Activated CD4-positive, alpha-beta T cell treated with anti-CD3 and anti-CD28 coated beads, Interleukin-2, amount 10 ng/mL, durations not matched to agents 7 days and 5 days (primary cell): ENCODE data around the gene TNS4. TPM values are rescaled to one million over a fixed set of nuclear protein-coding genes. Genes with fewer than 3 reads are reported as not detected.
A peak's percentile ranks its signal among the peaks of the same experiment; 100 is the strongest.
"Not testable (repeated sequence)": the region's sequence is repeated elsewhere in the genome, so short reads cannot be mapped to it uniquely, and the experiment has no call there.

ENCODE experiments used
- CTCF ChIA-PET: fragments of 350-600 bp; sonication (Branson Sonifier 250); formaldehyde crosslinking; loops from one replicate; lab custom pipeline; 2021; ENCODE audit warnings: antibody characterized with exemption; lab: Charles Lee
- POLR2A ChIA-PET: fragments of 350-600 bp; sonication (Branson Sonifier 250); formaldehyde crosslinking; loops from one replicate; lab custom pipeline; 2021; ENCODE audit warnings: antibody characterized with exemption; lab: Charles Lee
- DNase-seq: peaks from one replicate; pipeline ENCODE4 v3.0.0-alpha.2; 2020
- H3K27ac Mint-ChIP-seq: one replicate; pipeline ENCODE4 v1.8.0; 2021; ENCODE audit warnings: mild to moderate bottlenecking, moderate library complexity, mixed read lengths
- H3K27me3 Mint-ChIP-seq: one replicate; pipeline ENCODE4 v1.8.0; 2021; ENCODE audit warnings: mixed read lengths
- H3K36me3 Mint-ChIP-seq: one replicate; pipeline ENCODE4 v1.8.0; 2021; ENCODE audit warnings: low read depth, mixed read lengths
- H3K4me1 Mint-ChIP-seq: one replicate; pipeline ENCODE4 v1.8.0; 2021; ENCODE audit warnings: mixed read lengths
- H3K4me3 Mint-ChIP-seq: one replicate; pipeline ENCODE4 v1.8.0; 2021; ENCODE audit warnings: mild to moderate bottlenecking, moderate library complexity, mixed read lengths
- H3K9me3 Mint-ChIP-seq: one replicate; pipeline ENCODE4 v1.8.0; 2021; ENCODE audit warnings: mixed read lengths
- total RNA-seq, 2 experiments: library from RNA; stranded (reverse); gene quantifications; one replicate each; pipeline ENCODE4 v1.2.3, GENCODE V29; 2021

Gene TNS4, protein sequence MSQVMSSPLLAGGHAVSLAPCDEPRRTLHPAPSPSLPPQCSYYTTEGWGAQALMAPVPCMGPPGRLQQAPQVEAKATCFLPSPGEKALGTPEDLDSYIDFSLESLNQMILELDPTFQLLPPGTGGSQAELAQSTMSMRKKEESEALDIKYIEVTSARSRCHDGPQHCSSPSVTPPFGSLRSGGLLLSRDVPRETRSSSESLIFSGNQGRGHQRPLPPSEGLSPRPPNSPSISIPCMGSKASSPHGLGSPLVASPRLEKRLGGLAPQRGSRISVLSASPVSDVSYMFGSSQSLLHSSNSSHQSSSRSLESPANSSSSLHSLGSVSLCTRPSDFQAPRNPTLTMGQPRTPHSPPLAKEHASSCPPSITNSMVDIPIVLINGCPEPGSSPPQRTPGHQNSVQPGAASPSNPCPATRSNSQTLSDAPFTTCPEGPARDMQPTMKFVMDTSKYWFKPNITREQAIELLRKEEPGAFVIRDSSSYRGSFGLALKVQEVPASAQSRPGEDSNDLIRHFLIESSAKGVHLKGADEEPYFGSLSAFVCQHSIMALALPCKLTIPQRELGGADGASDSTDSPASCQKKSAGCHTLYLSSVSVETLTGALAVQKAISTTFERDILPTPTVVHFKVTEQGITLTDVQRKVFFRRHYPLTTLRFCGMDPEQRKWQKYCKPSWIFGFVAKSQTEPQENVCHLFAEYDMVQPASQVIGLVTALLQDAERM
- total RNA-seq = 1 to 10 TPM; 3.5 to 3.7 TPM

- H3K4me3 Mint-ChIP-seq = no peak within 1 kb of the TSS
- H3K27ac Mint-ChIP-seq = peak within 1 kb of the TSS; percentile 20
- no peaks in the 10 kb centered on the region for H3K36me3 Mint-ChIP-seq
- POLR2A ChIA-PET = no interaction called here
- CTCF ChIA-PET = interaction anchor here (1.0 to 1.3 kb wide), 5 partner anchors 8 to 29 kb away, joined by 3 to 10 read pairs (median 5); no protein-coding TSS in a partner anchor
- peaks cover 5% of the 10 kb centered on the region for H3K27me3 Mint-ChIP-seq
- H3K9me3 Mint-ChIP-seq = no peaks in the 10 kb centered on the region
- peaks cover 24% of the 10 kb centered on the region for H3K4me1 Mint-ChIP-seq
- DNase-seq = no peak
Observed at GRCh38 chr17:40501499-40501911, at the start of gene TNS4. Gene TNS4 (minus strand): TSS chr17:40501623. CDS start chr17:40496425, 5,198 bp downstream.

DNA sequence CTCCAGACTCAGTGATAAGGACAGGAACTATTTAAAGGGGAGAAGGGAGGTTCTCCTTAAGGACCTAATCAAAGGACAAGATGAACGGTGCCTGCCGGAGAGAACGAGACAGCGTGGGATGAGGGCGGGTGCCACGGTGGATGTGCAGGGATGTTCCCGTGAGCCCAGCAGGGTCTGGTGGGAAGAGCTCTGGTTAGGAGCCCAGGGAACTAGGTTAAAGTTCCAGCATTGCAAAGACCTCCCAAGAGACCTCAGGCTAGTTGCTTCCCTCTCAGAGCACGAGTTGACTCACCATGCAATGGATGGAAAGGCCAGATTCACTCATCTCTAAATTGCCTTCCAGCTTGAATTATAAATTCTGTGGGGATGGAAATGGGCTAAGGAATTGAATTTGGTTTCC lies 49.2 kb upstream of the TNS4 start:
- H3K4me1 Mint-ChIP-seq = peaks cover 99% of the 10 kb centered on the region
- no peak overlapping the region for H3K4me3 Mint-ChIP-seq
- H3K9me3 Mint-ChIP-seq = no peaks in the 10 kb centered on the region
- CTCF ChIA-PET = interaction anchor here (0.6 to 21.2 kb wide), 3 partner anchors 7 to 65 kb away, joined by 3 to 317 read pairs (median 317); no protein-coding TSS in a partner anchor
- H3K27ac Mint-ChIP-seq = peak overlapping the region; percentile 81
- H3K27me3 Mint-ChIP-seq = no peaks in the 10 kb centered on the region
- DNase-seq = no peak
- POLR2A ChIA-PET = interaction anchor here (0.6 kb wide), 1 partner anchor 114 kb away, joined by 5 read pairs; no protein-coding TSS in a partner anchor
- H3K36me3 Mint-ChIP-seq = peaks cover 61% of the 10 kb centered on the region

- ChIA-PET CTCF (interaction anchor here (0.7 to 21.2 kb wide), 8 partner anchors 9 to 1116 kb away, joined by 3 to 317 read pairs (median 8); no protein-coding TSS in a partner anchor), POLR2A (interaction anchor here (0.6 kb wide), 1 partner anchor 29 kb away, joined by 3 read pairs; no protein-coding TSS in a partner anchor)
- Mint-ChIP-seq H3K36me3 (peaks cover 47% of the 10 kb centered on the region), H3K9me3 (no peaks in the 10 kb centered on the region), H3K4me1 (peaks cover 91% of the 10 kb centered on the region), H3K27ac (peak overlapping the region; percentile 88), H3K4me3 (no peak overlapping the region), H3K27me3 (no peaks in the 10 kb centered on the region)
- DNase-seq = peak; percentile 18
Observed at GRCh38 chr17:40548982-40549685, 47.7 kb upstream of the TNS4 start.

DNA sequence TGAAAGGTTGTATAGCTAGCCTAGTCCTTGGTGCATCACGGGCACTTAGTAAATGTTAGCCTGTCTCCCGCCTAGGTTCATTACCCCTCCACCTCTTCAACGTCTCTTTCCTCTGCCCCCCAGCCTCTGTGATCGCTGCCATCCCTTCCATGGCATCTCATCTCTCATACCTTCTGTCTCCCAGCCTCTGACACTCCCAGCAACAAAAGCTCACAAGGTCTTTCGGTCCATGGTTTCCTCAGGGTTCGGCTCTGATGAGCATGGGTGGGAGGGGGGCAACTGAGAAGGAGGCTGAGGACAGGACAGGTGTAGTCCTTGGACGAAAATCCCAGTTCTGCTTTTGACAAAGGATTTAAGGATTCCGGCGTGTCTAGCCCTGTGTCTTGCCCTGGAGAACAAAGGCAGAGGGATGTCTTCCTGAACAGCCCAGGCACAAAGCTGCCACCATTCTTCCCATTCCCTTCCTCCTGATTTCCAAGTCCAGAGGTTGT lies 47.1 kb upstream of the TNS4 start:
- Mint-ChIP-seq H3K4me3 (peak overlapping the region; percentile 11), H3K27me3 (no peaks in the 10 kb centered on the region), H3K36me3 (peaks cover 41% of the 10 kb centered on the region), H3K4me1 (peaks cover 85% of the 10 kb centered on the region), H3K9me3 (no peaks in the 10 kb centered on the region), H3K27ac (peak overlapping the region; percentile 88)
- DNase-seq = no peak
- POLR2A ChIA-PET = interaction anchor here (0.7 kb wide), 1 partner anchor 11 kb away, joined by 5 read pairs; no protein-coding TSS in a partner anchor
- CTCF ChIA-PET = interaction anchor here (0.7 to 21.2 kb wide), 11 partner anchors 9 to 1117 kb away, joined by 3 to 317 read pairs (median 6); no protein-coding TSS in a partner anchor

DNA sequence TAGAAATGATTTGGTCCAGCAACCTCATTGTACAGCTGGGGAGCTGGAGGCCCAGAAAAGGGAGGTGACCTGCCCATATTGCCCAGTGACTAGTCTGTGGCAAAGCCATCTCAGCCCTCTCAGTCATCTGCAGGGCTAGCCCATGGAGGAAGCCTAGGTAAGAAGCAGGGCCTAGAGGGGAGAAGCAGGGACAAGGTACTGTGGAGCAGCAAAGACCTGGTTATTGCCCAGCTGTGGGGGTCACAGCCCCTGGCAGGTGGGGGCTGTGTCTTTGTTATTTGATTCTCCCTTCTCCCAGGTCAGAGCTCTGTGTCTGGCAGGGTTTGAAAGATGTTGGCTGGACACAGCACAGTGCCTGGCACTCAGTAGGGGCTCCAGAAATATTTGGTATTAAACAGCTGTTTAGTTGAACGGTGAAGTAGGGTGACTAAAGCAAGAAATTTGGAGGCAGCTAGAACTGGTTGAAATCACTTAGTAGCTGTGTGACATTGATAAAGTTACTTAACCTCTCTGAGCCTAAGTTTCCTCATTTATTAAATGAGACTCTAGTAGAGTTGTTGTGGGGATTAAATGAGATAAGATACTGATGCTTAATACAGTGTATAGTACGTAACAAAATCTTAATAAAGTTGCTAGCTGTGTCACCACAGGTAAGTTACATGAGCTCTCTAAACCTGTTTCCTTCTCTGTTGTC lies 46.5 kb upstream of the TNS4 start:
- H3K4me3 Mint-ChIP-seq = peak overlapping the region; percentile 39
- no peaks in the 10 kb centered on the region for H3K9me3 Mint-ChIP-seq
- ChIA-PET POLR2A (interaction anchor here (0.7 kb wide), 1 partner anchor 11 kb away, joined by 5 read pairs; no protein-coding TSS in a partner anchor), CTCF (interaction anchor here (0.7 to 21.2 kb wide), 10 partner anchors 9 to 190 kb away, joined by 3 to 317 read pairs (median 6); no protein-coding TSS in a partner anchor)
- H3K36me3 Mint-ChIP-seq = peaks cover 35% of the 10 kb centered on the region
- peaks cover 83% of the 10 kb centered on the region for H3K4me1 Mint-ChIP-seq
- DNase-seq = no peak
- H3K27me3 Mint-ChIP-seq = no peaks in the 10 kb centered on the region
- H3K27ac Mint-ChIP-seq = peak overlapping the region; percentile 88

- peaks cover 83% of the 10 kb centered on the region for H3K4me1 Mint-ChIP-seq
- H3K4me3 Mint-ChIP-seq = peak overlapping the region; percentile 39
- peaks cover 28% of the 10 kb centered on the region for H3K36me3 Mint-ChIP-seq
- H3K9me3 Mint-ChIP-seq = no peaks in the 10 kb centered on the region
- CTCF ChIA-PET = interaction anchor here (0.7 to 21.2 kb wide), 9 partner anchors 8 to 189 kb away, joined by 3 to 317 read pairs (median 11); no protein-coding TSS in a partner anchor
- peak overlapping the region; percentile 88 for H3K27ac Mint-ChIP-seq
- POLR2A ChIA-PET = no interaction called here
- peak; percentile 86 for DNase-seq
- H3K27me3 Mint-ChIP-seq = no peaks in the 10 kb centered on the region
Observed at GRCh38 chr17:40547079-40547784, 45.8 kb upstream of the TNS4 start.

GRCh38 chr17:40546497-40546896 lies 45.1 kb upstream of the TNS4 start:
- CTCF ChIA-PET = interaction anchor here (3.1 to 21.2 kb wide), 3 partner anchors 8 to 13 kb away, joined by 18 to 317 read pairs (median 41); no protein-coding TSS in a partner anchor
- H3K27me3 Mint-ChIP-seq, H3K4me3 Mint-ChIP-seq, DNase-seq, H3K9me3 Mint-ChIP-seq, POLR2A ChIA-PET: not testable (repeated sequence)
- Mint-ChIP-seq H3K27ac (peak overlapping the region; percentile 20), H3K4me1 (peaks cover 84% of the 10 kb centered on the region), H3K36me3 (peaks cover 22% of the 10 kb centered on the region)

DNA sequence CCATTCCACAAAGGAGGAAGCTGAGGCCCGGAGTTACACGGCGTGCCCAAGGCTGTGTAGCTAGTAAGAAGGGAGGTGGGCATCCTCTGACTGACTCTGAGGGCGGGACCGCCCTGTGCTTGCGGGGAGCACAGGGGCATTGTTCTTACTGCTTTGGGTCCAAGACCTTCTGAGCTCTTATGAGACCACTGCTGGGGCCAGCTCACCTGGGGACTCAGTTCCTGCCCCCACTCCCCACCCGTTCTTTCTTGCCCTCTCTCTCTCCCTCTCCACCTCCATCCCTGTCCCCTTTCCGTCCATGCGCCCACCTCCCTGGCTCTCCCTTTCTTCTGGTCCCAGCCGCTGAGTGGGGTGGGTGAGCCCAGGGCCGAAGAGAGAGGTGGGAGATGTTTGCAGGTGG lies 44.2 kb upstream of the TNS4 start:
- peaks cover 15% of the 10 kb centered on the region for H3K36me3 Mint-ChIP-seq
- POLR2A ChIA-PET = no interaction called here
- H3K27ac Mint-ChIP-seq = peak overlapping the region; percentile 34
- no peaks in the 10 kb centered on the region for H3K27me3 Mint-ChIP-seq
- no peaks in the 10 kb centered on the region for H3K9me3 Mint-ChIP-seq
- H3K4me1 Mint-ChIP-seq = peaks cover 84% of the 10 kb centered on the region
- CTCF ChIA-PET = interaction anchor here (7.2 to 21.2 kb wide), 2 partner anchors 12 to 13 kb away, joined by 41 to 317 read pairs; no protein-coding TSS in a partner anchor
- H3K4me3 Mint-ChIP-seq = no peak overlapping the region
- DNase-seq = no peak

DNA sequence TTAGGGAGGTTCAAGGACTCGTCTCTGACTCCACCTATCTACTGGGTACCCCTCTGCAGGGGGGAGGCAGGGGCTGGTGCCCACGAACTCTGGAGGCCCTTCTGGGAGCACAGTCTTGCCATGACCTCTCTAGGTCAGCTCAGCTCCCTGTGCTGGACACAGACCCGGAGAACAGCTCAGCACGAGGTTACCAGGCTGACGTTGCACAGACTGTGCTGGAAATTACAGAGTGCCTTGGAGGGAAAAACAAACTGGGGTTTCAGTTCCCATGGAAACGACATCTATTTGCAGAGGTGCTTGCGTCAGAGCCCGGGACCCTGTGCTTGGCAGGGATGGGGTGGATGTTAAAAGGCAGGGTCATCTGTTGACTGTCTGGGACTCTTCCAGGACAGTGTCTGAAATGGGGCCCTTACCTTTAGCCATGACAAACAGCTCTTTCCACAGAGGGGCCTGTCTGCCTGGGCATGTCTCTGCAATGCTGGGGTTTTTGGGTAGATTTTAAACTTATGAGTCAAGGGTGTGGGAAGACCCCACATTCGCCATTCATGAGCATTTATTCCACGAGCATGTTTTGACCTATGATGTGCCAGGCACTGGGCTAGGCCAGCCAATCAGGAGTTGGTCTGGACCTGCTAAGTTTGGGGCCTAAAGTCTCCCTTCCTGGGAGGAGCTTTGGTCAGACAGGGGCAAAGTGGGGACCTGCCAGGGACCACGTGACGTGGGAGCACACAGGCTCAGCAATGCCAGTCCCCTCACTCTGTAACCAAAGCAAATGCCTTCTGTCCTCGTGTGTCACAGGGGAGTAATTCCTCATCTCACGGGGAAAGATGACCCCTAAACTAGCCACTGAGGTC lies 41.4 kb upstream of the TNS4 start:
- Mint-ChIP-seq H3K9me3 (no peaks in the 10 kb centered on the region), H3K27ac (peak overlapping the region; percentile 82), H3K27me3 (no peaks in the 10 kb centered on the region), H3K36me3 (peaks cover 6% of the 10 kb centered on the region), H3K4me3 (no peak overlapping the region), H3K4me1 (peaks cover 83% of the 10 kb centered on the region)
- ChIA-PET CTCF (interaction anchor here (0.6 to 21.2 kb wide), 7 partner anchors 10 to 180 kb away, joined by 3 to 317 read pairs (median 3); partner anchors contain the start of gene TOP2A), POLR2A (no interaction called here)
- DNase-seq = no peak

DNA sequence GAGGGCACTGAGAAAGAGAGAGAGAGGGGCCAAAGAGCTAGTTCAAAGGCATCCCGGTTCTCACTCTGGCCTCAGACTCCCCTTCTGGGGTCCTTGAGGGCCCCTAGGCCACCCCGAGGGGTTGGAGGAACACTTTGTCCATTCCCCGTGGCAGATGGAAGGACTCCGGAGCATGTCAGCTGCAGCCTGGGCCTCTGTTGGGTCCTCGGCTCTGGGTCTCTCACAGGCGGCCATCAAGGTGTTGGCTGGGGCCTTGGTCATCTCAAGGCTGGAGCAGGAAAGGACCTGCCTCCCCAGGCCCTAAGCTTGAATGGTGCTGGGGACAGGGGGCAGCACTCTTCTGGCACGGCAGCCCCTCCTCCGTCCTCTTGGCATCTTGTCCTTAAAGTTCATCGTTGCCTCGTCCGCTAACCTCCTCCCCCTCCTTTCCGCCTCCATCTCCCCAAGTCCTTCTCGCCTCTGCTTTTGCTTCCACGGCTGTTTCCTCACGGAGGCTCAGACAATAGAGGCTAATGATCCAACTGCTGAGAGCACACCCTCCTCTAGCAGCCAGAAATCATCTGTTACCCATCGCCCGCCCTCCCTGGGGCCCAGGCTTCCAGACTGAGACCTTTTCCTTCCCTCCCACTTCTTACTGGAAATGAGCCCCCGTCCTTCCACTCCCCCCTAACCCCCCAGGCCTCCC lies 40.6 kb upstream of the TNS4 start:
- H3K9me3 Mint-ChIP-seq = no peaks in the 10 kb centered on the region
- peak overlapping the region; percentile 56 for H3K4me3 Mint-ChIP-seq
- H3K4me1 Mint-ChIP-seq = peaks cover 83% of the 10 kb centered on the region

More for the DNA sequence above, 40.6 kb upstream of the TNS4 start:
- no peak for DNase-seq
- no peaks in the 10 kb centered on the region for H3K27me3 Mint-ChIP-seq
- H3K36me3 Mint-ChIP-seq = peaks cover 6% of the 10 kb centered on the region
- ChIA-PET CTCF (interaction anchor here (0.9 to 21.2 kb wide), 3 partner anchors 9 to 124 kb away, joined by 4 to 317 read pairs (median 41); partner anchors contain the start of gene TOP2A), POLR2A (no interaction called here)
- peak overlapping the region; percentile 82 for H3K27ac Mint-ChIP-seq
